GM18505 (cell line): ENCODE results near the gene DDX24.

Experiments used
- ATAC-seq: cut with Tn5 transposase; IDR thresholded peaks from one replicate; pipeline ENCODE4 v1.9.1; 2021; ENCODE audit not compliant: unreplicated experiment
- POLR2A ChIP-seq: IDR thresholded peaks from 4 replicates; pipeline ENCODE4 v1.6.1; 2011; ENCODE audit warnings: borderline replicate concordance; ENCODE audit not compliant: insufficient read depth, insufficient read length; ENCODE audit errors: extremely low read depth

The DDX24 gene

DNA sequence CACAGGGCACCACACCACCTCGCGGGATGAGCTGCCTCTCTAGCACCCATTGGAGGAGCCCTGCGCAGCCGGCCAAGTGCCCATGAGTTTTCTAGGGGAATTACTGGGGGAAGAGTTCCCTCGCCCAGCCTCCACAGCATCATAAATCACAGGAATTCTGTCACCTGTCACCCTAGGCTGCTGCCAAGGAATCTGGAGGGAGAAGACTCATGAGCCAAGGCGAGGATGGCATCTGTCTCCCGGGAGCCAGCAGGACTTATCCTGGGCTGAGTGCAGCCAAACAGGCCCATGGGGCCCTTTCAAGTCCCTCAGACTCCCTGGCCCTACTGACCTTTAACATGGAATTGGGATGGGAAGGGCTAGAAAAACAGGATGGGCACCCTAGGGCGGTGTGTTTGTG lies 62.7 kb downstream of the DDX24 start:
- no peak for TF ChIP-seq POLR2A

GRCh38 chr14:94016446-94016976 lies 64.5 kb downstream of the DDX24 start:
- no peak for ATAC-seq
- no peak for TF ChIP-seq POLR2A

More for the DNA sequence above, 62.7 kb downstream of the DDX24 start:
- ATAC-seq: no peak

DNA sequence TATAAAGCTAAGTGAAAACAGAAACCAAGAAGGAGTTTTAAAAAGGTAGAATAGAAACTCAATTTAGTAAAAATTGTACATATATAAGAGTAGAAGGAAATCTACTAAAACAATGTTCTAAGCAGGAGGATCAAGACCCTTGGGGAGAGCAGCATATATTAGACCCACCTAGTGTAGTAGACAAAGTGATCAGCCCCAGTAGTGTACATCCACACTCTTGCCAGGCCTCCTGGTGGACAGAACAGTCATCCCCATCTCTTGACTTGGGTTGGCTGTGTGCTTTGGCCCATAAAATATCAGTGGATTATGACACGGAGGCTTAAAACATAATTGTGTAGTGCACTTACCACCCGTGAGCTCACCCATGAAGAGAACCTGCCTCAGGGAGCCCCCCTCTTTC lies 65.8 kb downstream of the DDX24 start:
- no peak for ATAC-seq

DNA sequence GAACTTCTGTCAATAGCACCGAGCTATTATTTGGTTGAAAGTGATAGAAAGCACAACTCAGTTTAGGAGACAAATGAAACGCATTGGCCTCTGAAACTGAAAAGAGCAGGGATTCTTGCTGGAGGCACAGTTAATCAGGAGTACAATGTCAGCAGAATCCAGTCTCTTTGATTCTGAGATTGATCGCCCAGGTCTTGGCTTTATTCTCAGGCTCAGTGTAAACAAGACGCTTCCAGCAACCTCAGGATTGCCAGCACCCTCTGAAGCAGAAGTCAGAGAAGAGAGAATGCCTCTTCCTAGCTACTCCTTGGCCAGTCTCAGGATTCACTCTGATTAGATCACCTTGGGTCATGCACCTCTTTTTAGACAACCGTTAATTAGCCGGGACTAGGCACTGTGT lies 66.6 kb downstream of the DDX24 start:
- no peak for ATAC-seq
- TF ChIP-seq POLR2A: no peak

More for the DNA sequence above, 65.8 kb downstream of the DDX24 start:
- TF ChIP-seq POLR2A: no peak

DNA sequence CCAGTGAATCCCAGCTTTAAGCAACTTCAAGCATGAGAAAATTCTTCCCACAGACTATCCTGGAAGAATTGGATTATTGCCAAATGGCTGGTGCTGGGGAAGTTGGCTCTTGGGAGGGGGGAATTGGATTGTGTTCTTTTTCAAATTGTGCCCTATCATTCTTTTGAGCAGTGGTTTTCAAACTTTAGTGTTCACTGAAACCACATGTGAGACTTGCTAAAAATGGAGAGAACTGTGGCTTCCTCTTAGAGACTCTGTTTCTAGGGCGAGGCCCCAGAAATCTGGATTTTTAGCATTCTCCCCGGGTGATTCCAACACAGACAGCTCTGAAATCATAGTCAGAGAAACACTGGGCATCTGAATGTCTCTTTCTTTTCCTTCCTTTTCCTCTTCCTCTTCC lies 69.2 kb downstream of the DDX24 start:
- no peak for TF ChIP-seq POLR2A
- ATAC-seq: no peak

GRCh38 chr14:94010625-94011024 lies 70.4 kb downstream of the DDX24 start:
- ATAC-seq: no peak
- no peak for TF ChIP-seq POLR2A

DNA sequence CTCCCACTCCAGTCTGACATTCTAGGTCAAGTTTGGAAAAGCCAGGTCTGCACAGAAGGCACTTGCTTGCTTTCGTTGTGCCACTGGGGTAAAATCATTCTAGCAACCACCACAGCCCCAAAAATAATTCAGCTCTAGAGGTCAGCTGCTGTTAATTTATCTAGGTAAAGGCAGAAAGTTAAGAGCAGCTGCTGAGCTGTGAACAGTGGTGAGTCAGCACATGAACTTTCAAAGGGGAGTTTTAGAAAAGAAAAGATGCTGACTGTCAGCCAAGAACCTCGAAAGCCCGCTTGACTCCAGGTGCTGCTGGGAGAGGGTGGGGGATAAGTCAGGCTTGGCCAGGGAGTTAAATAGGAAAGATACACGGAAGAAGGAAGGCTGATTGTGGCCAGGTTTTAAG lies 71.2 kb downstream of the DDX24 start:
- no peak for ATAC-seq
- TF ChIP-seq POLR2A: no peak

DNA sequence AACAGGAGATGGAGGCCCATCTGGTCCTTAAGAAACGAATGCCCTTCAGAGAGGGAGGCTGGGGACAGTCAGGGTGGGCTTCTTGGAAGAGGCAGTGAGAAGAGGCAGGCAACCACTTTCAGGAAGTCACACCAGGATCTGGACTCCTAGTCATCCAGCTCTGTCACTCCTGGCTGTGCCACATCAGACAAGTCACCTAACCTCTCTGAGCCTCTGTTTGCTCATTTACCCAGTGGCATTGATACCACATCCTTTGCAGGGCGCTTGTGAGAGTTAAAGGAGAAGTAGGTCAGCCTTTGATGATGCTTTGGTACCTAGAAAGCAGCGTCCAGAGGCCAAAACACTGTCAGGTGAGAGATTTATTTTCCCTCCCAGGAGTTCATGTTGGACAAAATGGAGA lies 72.8 kb downstream of the DDX24 start:
- ATAC-seq: no peak

DNA sequence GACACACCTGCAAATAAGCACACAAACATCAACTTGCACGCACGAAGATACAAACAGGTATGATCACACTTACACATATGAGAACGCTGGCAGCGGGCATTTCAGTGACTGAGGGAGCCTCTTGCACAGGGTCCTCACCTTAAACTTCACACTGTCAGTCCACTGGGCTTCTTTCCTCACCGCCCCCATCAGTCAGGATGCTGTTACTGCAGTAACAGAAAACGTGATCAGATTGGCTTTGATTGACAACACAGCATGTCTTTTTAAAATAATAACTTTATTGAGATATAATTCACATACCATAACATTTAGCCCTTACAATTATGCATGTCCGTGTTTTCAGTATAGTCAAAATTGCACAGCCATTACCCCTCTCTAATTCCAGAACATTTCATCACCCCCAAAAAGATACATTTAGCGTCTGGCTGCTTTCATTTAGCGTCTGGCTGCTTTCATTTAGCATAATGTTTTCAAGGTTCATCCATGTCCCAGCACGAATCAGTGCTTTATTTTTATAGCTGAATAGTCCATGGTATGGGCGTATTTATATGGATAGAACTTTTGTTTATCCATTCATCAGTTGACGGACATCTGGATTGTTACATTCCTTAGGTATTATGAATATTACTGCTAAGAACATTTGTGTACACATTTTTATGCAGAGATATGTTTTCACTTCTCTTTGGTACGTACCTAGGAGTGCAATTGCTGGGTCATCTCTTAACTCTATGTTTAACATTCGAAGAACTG lies 75.5 kb downstream of the DDX24 start:
- ATAC-seq: no peak
- TF ChIP-seq POLR2A: no peak

More for the DNA sequence above, 72.8 kb downstream of the DDX24 start:
- TF ChIP-seq POLR2A: no peak

- ATAC-seq: no peak
Measured at GRCh38 chr14:94004015-94004414, 77.0 kb downstream of the DDX24 start.

DNA sequence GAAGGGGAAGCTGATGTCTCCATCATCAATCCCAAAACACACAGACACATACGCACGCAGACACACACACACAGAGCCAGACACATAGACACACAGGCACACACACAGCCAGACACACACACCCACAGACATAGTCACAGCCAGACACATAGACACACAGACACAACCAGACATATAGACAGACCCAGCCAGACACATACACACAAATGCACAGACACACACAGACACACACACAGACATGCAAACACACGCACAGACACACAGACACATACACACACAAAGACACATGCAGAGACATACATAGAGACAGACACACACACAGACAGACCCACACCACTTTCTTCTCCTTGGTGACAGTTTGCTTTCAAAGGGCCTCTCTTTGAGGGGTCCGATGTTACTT lies 77.6 kb downstream of the DDX24 start:
- ATAC-seq: no peak
- TF ChIP-seq POLR2A: no peak

More at GRCh38 chr14:94004015-94004414, 77.0 kb downstream of the DDX24 start:
- TF ChIP-seq POLR2A: no peak

- no peak for ATAC-seq
- TF ChIP-seq POLR2A: no peak
Measured at GRCh38 chr14:94001501-94002396, 79.3 kb downstream of the DDX24 start.

DNA sequence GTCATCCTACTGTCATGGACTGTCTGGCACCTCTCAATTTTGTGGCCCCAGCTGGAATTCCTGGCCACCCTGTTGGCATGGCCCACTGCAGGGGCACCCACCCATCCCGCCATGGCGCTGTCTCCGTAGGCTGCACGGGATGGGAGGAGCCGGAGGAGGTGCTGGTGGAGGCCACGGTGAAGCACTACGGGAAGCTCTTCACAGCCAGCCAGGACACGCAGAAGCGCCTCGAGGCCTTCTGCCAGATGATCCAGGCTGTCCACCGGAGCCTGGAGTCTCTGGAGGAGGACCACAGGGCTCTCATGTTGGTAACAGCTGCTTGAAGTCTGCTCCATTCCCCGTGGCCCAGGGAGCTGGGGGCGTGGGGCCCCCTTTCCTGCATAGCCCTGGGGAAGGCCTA lies 80.0 kb downstream of the DDX24 start:
- ATAC-seq: no peak
- TF ChIP-seq POLR2A: no peak
